ENCODE measurements around the gene RNF157.

Gene RNF157

GRCh38 chr17:76142039-76142584 lies 98.2 kb downstream of the RNF157 start:
- no peak for DNase-seq (ENCODE audit: low read depth in 1 of 2, low spot score in 1 of 2)

- peak; percentile 81 to 83 for DNase-seq (ENCODE audit: low read depth in 1 of 2, low spot score in 1 of 2)
Observed at GRCh38 chr17:76141212-76142038, 98.9 kb downstream of the RNF157 start, which contains the start of gene FOXJ1. TSS of gene FOXJ1 (minus strand) at chr17:76141245. CDS start at chr17:76140395, 850 bp downstream.

- no peak for DNase-seq (ENCODE audit: low read depth in 1 of 2, low spot score in 1 of 2)
Observed at GRCh38 chr17:76140661-76141211, 99.6 kb downstream of the RNF157 start.

GRCh38 chr17:76139801-76140660 lies 100.3 kb downstream of the RNF157 start:
- DNase-seq (ENCODE audit: low read depth in 1 of 2, low spot score in 1 of 2), result peak in 1 of 2 donors; percentile 43

GRCh38 chr17:76138896-76139752 lies 101.2 kb downstream of the RNF157 start:
- DNase-seq (ENCODE audit: low read depth in 1 of 2, low spot score in 1 of 2), result no peak

GRCh38 chr17:76138234-76138895 lies 101.9 kb downstream of the RNF157 start:
- DNase-seq (ENCODE audit: low read depth in 1 of 2, low spot score in 1 of 2), result no peak

GRCh38 chr17:76137351-76138233 lies 102.7 kb downstream of the RNF157 start:
- DNase-seq (ENCODE audit: low read depth in 1 of 2, low spot score in 1 of 2), result no peak

GRCh38 chr17:76137001-76137350 lies 103.3 kb downstream of the RNF157 start:
- no peak for DNase-seq (ENCODE audit: low read depth in 1 of 2, low spot score in 1 of 2)

- no peak for DNase-seq (ENCODE audit: low read depth in 1 of 2, low spot score in 1 of 2)
Observed at GRCh38 chr17:76136276-76137000, 103.9 kb downstream of the RNF157 start.

- DNase-seq (ENCODE audit: low read depth in 1 of 2, low spot score in 1 of 2), result no peak
Observed at GRCh38 chr17:76135810-76136188, 104.5 kb downstream of the RNF157 start.

GRCh38 chr17:76134911-76135809 lies 105.1 kb downstream of the RNF157 start:
- no peak for DNase-seq (ENCODE audit: low read depth in 1 of 2, low spot score in 1 of 2)

GRCh38 chr17:76132574-76133338 lies 107.5 kb downstream of the RNF157 start:
- no peak for DNase-seq (ENCODE audit: low read depth in 1 of 2, low spot score in 1 of 2)

GRCh38 chr17:76131692-76132573 lies 108.4 kb downstream of the RNF157 start:
- DNase-seq (ENCODE audit: low read depth in 1 of 2, low spot score in 1 of 2), result no peak

GRCh38 chr17:76131051-76131691 lies 109.1 kb downstream of the RNF157 start:
- DNase-seq (ENCODE audit: low read depth in 1 of 2, low spot score in 1 of 2), result no peak

GRCh38 chr17:76130473-76130872 lies 109.8 kb downstream of the RNF157 start:
- no peak for DNase-seq (ENCODE audit: low read depth in 1 of 2, low spot score in 1 of 2)

Data from stimulated activated CD4-positive, alpha-beta T cell treated with anti-CD3 and anti-CD28 coated beads, Interleukin-15, amount 100 ng/mL, for 1 hour (primary cell).